Measurements from ENCODE around the gene SPON2. TPM values are rescaled to one million over a fixed set of nuclear protein-coding genes. Genes with fewer than 3 reads are reported as not detected.

SPON2 gene
- total RNA-seq, 1 experiment from 2014 or later, result 8.9 TPM

DNA sequence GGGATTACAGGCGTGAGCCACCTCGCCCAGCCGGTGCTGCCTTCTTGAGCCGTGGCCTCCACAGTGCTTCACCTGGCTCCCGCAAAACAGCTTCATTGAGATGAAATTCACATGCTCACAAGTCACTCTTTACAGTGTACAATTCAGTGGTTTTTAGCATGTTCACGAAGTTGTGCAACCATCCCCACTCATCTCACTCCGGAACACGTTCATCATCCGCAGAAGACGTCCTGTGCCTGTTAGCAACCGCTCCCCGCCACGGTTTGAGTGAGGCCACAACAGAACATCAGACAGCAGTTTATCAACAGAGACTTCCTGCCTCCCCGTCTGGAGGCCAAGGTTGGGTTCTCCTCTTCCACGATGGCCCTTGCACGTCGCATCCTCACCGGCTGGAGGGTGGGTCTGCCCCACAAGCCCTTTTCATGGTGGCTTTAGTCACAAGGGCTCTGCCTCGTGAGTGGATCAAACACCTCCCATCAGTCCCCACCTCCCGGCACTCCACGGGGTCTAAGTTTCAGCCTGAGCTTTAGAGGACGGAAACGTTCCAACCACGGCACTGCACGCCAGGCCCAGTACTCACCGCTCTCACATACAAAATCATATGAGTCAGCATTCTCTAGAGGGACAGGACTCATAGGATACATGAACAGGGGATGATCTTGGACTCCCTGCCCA is 29.6 kb upstream of the SPON2 start:
- Histone ChIP-seq H3K9ac (ENCODE audit: low read length) (peak overlapping the region; percentile 23; the same call in 1 of the 2 replicates), H2AFZ (ENCODE audit: low read length) (no peak overlapping the region), H4K20me1 (ENCODE audit: insufficient read depth, low read depth, low read length) (peaks cover 10% of the 10 kb centered on the region; the same call in 1 of the 2 replicates), H3K27me3 (ENCODE audit: low read length) (no peaks in the 10 kb centered on the region), H3K4me3 (ENCODE audit: low read length) (no peak overlapping the region), H3K27ac (ENCODE audit: low read length) (peak overlapping the region; percentile 79), H3K9me2 (replicated peaks; ENCODE audit: insufficient read depth, low read length) (no peaks in the 10 kb centered on the region), H3K4me2 (ENCODE audit: low read depth, low read length, poor library complexity, severe bottlenecking) (no peak overlapping the region), H3K36me3 (ENCODE audit: insufficient read depth, low read length) (peaks cover 11% of the 10 kb centered on the region; the same call in 1 of the 2 replicates), H3K9me3 (ENCODE audit: low read length) (no peaks in the 10 kb centered on the region), H3K4me1 (ENCODE audit: low read length) (peaks cover 42% of the 10 kb centered on the region), H3K79me2 (ENCODE audit: low read length) (no peaks in the 10 kb centered on the region)
- no peak for DNase-seq

DNA sequence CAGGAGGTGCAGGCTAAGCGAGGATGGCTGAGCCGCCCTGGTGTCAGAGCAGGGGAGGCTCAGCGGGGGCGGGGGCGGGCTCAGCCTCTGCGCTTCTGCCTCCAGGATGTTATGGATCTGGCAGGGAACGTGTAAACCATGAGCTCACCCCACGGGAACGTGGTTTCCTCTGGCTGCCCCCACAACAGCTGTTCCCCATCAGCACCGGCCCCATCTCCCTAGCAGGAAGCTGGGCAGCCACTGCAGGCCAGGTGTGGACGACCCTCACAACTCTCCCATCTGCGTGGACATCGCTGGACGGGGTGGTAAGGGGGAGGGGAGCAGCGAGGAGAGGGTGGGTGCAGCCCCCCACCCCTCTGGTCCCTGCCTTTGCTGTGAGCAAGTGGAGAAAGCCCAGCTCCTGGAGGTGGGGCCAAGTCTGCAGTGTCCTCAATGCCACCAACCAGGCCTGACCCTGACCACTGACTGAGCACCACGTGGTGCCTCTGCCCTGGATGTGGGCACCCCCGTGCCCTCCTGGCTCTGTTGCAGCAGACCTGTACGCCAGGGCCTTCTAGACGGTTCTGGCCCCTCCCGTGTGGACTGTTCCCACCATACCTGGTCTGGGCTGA is 28.1 kb upstream of the SPON2 start:
- peak overlapping the region; percentile 72 for H3K9ac ChIP-seq (ENCODE audit: low read length)

DNA sequence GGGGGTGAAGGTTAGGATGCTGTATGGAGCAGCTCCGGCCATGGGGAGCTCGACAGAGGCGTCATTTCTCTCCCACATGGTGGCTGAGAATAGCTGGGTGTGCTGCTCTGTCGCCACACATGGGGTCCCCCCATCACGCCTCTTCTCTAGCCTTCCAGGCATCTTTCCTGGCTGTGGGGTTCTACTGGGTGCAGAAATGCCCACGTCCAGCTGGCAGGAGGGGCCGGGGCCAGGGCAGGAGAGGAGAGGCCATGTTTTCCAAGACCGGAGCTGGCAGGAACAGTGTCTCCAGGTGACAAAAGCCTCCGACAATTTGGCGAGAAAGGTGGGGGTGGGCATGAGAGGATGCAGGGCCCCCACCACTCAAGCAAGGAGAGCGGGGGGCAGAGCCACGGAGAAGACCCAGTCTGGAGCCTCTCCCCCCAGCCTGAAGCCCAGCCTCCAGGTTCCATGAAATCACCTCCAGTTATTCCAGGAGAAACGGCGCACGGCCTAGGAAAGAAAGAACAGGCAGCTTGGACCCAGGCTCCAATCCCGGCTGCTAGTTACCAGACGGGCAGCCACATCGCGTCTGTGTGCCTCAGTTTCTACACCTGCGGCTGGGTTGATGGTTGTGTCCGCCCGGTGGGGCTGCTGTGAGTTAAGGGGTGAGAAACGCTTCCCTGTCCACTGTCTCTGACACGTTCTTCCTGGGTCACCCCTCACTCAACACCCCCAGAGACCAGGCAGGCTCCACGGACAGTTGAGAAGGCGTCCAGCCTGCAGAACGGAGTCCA is 27.4 kb upstream of the SPON2 start:
- no peak overlapping the region for H3K27ac ChIP-seq (ENCODE audit: low read length)
- no peaks in the 10 kb centered on the region for H3K27me3 ChIP-seq (ENCODE audit: low read length)
- H3K9ac ChIP-seq (ENCODE audit: low read length), result no peak overlapping the region
- H3K4me3 ChIP-seq (ENCODE audit: low read length), result no peak overlapping the region
- H3K9me2 ChIP-seq (replicated peaks; ENCODE audit: insufficient read depth, low read length), result no peaks in the 10 kb centered on the region
- H3K4me2 ChIP-seq (ENCODE audit: low read depth, low read length, poor library complexity, severe bottlenecking), result no peak overlapping the region
- H2AFZ ChIP-seq (ENCODE audit: low read length), result no peak overlapping the region
- no peaks in the 10 kb centered on the region for H3K9me3 ChIP-seq (ENCODE audit: low read length)
- H3K79me2 ChIP-seq (ENCODE audit: low read length), result no peaks in the 10 kb centered on the region
- H3K36me3 ChIP-seq (ENCODE audit: insufficient read depth, low read length), result peaks cover 9% of the 10 kb centered on the region; the same call in 1 of the 2 replicates
- peaks cover 42% of the 10 kb centered on the region for H3K4me1 ChIP-seq (ENCODE audit: low read length)
- peaks cover 10% of the 10 kb centered on the region; the same call in 1 of the 2 replicates for H4K20me1 ChIP-seq (ENCODE audit: insufficient read depth, low read depth, low read length)
- DNase-seq, result no peak

More for the DNA sequence above, 28.1 kb upstream of the SPON2 start:
- H3K79me2 ChIP-seq (ENCODE audit: low read length), result no peaks in the 10 kb centered on the region
- peaks cover 10% of the 10 kb centered on the region; the same call in 1 of the 2 replicates for H4K20me1 ChIP-seq (ENCODE audit: insufficient read depth, low read depth, low read length)
- no peaks in the 10 kb centered on the region for H3K27me3 ChIP-seq (ENCODE audit: low read length)
- peak overlapping the region; percentile 14; the same call in 1 of the 2 replicates for H2AFZ ChIP-seq (ENCODE audit: low read length)
- peaks cover 11% of the 10 kb centered on the region; the same call in 1 of the 2 replicates for H3K36me3 ChIP-seq (ENCODE audit: insufficient read depth, low read length)
- no peak for DNase-seq
- no peaks in the 10 kb centered on the region for H3K9me2 ChIP-seq (replicated peaks; ENCODE audit: insufficient read depth, low read length)
- peaks cover 42% of the 10 kb centered on the region for H3K4me1 ChIP-seq (ENCODE audit: low read length)
- no peaks in the 10 kb centered on the region for H3K9me3 ChIP-seq (ENCODE audit: low read length)
- peak overlapping the region; percentile 63 for H3K4me3 ChIP-seq (ENCODE audit: low read length)
- H3K27ac ChIP-seq (ENCODE audit: low read length), result peak overlapping the region; percentile 79
- H3K4me2 ChIP-seq (ENCODE audit: low read depth, low read length, poor library complexity, severe bottlenecking), result peak overlapping the region; percentile 69

DNA sequence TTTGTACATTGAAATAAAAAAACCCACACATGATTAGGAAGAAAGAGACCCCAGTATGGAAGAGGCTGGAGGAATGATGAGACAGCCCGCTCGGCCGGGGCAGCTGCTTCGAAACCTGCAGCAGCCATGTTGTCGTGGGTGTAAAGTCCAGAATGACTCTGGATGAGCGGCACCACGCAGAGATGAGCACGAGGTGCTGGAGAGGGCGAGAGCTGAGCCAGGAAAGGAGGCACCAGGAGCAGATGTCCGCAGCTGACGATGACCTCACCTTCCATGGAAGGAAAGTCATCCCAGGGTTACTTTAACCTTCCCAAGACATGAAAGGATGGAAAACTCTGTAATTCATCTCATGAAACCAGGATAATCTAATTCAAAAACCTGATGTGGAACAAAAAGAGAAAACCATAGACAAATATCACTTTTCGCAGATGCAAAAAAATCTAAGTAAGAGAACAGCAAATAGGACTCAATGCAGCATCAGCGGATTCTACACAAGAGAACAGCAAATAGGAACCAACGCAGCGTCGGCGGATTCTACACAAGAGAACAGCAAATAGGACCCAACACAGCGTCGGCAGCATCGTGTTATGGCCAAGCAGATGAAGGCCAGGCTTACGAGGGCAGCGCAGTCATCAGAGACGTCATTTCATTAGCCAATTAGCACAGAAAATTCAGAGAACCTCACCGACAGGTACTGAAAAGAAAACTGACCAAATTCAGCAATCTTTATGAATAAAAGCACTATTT is 25.9 kb upstream of the SPON2 start:
- DNase-seq, result no peak
- Histone ChIP-seq H3K27me3 (ENCODE audit: low read length) (no peaks in the 10 kb centered on the region), H3K4me2 (ENCODE audit: low read depth, low read length, poor library complexity, severe bottlenecking) (no peak overlapping the region), H2AFZ (ENCODE audit: low read length) (no peak overlapping the region), H3K9me2 (replicated peaks; ENCODE audit: insufficient read depth, low read length) (no peaks in the 10 kb centered on the region), H3K4me1 (ENCODE audit: low read length) (peaks cover 28% of the 10 kb centered on the region), H3K9ac (ENCODE audit: low read length) (no peak overlapping the region), H3K36me3 (ENCODE audit: insufficient read depth, low read length) (no peaks in the 10 kb centered on the region), H3K79me2 (ENCODE audit: low read length) (no peaks in the 10 kb centered on the region), H3K4me3 (ENCODE audit: low read length) (no peak overlapping the region), H3K27ac (ENCODE audit: low read length) (no peak overlapping the region), H3K9me3 (ENCODE audit: low read length) (no peaks in the 10 kb centered on the region), H4K20me1 (ENCODE audit: insufficient read depth, low read depth, low read length) (peaks cover 8% of the 10 kb centered on the region; the same call in 1 of the 2 replicates)

DNA sequence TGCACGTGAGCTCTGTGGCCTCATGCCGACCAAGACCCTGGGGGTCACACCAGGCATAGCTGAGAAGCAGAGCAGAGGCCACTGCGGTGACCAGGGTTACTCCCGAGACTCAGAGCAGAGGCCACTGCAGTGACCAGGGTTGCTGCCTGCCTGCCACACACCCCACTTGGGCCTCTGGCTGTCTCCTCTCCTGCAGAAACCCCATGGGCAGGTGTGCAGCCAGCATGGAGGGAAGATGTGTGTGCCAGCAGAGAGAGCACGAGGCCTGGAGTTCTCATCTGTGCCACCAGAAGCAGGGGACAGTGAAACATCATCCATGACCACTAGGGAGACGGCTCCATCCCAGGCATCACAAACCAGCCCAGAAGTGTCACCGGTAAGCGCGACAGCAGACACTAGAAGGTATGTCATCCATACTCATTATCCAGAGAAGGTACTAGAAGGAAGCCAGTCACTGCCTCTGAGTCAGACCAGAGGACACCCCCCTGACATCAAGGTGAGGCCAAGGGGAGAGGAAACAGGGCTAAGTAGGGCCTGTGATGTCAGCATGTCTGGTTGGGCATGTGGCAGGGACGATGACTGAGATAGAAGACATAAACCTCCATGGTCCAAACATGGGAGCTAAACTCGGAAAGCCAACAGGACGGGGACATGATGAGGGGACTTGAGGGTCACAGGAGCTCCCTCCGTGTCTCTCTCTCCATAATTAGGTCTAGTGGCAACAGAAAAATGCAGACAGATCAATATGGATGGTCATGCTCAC is 24.2 kb upstream of the SPON2 start:
- DNase-seq, result no peak
- H3K4me1 ChIP-seq (ENCODE audit: low read length), result peaks cover 12% of the 10 kb centered on the region
- no peaks in the 10 kb centered on the region for H3K9me2 ChIP-seq (replicated peaks; ENCODE audit: insufficient read depth, low read length)
- H4K20me1 ChIP-seq (ENCODE audit: insufficient read depth, low read depth, low read length), result no peaks in the 10 kb centered on the region
- H3K4me3 ChIP-seq (ENCODE audit: low read length), result no peak overlapping the region
- no peaks in the 10 kb centered on the region for H3K27me3 ChIP-seq (ENCODE audit: low read length)
- no peak overlapping the region for H3K4me2 ChIP-seq (ENCODE audit: low read depth, low read length, poor library complexity, severe bottlenecking)
- no peaks in the 10 kb centered on the region; the same call in 1 of the 2 replicates for H3K9me3 ChIP-seq (ENCODE audit: low read length)
- H3K36me3 ChIP-seq (ENCODE audit: insufficient read depth, low read length), result no peaks in the 10 kb centered on the region
- no peak overlapping the region for H3K27ac ChIP-seq (ENCODE audit: low read length)
- H3K79me2 ChIP-seq (ENCODE audit: low read length), result no peaks in the 10 kb centered on the region
- no peak overlapping the region for H2AFZ ChIP-seq (ENCODE audit: low read length)
- H3K9ac ChIP-seq (ENCODE audit: low read length), result no peak overlapping the region

DNA sequence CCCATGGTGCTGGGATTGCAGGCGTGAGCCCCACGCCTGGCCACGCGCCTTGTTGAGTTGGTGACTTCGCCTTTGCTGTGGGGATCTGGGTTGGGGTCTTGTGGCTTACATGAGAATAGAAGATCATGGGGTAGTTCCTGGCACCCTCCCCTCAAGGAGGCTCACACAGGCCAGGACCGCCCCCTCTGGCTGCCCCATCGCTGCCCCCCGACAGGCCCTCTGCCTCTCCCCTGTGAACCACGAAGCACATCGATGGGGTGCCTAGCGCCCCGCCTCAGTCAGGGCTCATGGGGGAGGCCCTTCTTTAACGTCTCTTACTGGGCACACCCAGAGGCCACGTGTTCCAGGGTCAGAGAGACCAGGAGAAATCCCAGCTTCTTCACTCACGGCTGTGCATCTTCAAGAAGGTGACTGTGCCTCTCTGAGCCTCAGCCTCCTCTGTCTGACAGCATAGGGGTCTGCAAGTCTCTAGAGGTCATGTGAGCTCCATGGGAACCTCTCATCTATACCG is 23.6 kb upstream of the SPON2 start:
- Histone ChIP-seq H3K27me3 (ENCODE audit: low read length) (no peaks in the 10 kb centered on the region), H3K4me3 (ENCODE audit: low read length) (no peak overlapping the region), H3K4me1 (ENCODE audit: low read length) (peaks cover 8% of the 10 kb centered on the region), H3K9me2 (replicated peaks; ENCODE audit: insufficient read depth, low read length) (no peaks in the 10 kb centered on the region), H3K9ac (ENCODE audit: low read length) (no peak overlapping the region), H3K36me3 (ENCODE audit: insufficient read depth, low read length) (no peaks in the 10 kb centered on the region), H4K20me1 (ENCODE audit: insufficient read depth, low read depth, low read length) (no peaks in the 10 kb centered on the region), H3K79me2 (ENCODE audit: low read length) (no peaks in the 10 kb centered on the region), H3K27ac (ENCODE audit: low read length) (no peak overlapping the region), H2AFZ (ENCODE audit: low read length) (no peak overlapping the region), H3K4me2 (ENCODE audit: low read depth, low read length, poor library complexity, severe bottlenecking) (no peak overlapping the region), H3K9me3 (ENCODE audit: low read length) (peaks cover 5% of the 10 kb centered on the region; the same call in 1 of the 2 replicates)
- DNase-seq, result no peak

DNA sequence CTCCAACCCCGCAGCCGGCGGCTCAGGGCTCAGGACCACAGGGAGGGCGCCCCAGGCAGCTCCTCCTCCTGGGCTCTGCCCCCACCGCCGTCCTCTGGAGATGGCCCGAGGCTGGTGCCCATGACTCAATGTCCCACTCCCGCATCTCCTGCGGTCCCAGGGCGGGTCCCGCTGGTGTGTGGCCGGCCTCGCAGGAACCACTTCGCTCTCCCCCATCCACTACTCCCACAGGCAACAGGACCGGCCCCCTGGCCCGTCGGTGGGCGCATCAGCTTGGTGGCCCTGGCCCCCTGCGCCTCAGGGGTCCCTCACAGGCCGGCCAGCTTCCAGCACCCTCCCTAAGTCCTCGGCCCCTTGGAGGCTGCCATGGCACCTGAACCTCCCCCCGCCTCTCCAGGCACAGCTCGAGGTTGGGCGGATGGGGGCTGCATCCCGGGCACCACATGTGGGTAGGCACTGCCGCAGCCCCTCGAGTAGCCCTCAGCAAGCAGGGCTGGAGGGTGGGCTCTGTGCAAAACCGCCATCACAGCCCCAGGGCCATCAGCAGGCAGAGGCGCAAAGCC is 22.8 kb upstream of the SPON2 start:
- H3K36me3 ChIP-seq (ENCODE audit: insufficient read depth, low read length), result no peaks in the 10 kb centered on the region
- no peak for DNase-seq

More for the DNA sequence above, 22.8 kb upstream of the SPON2 start:
- Histone ChIP-seq H3K9ac (ENCODE audit: low read length) (no peak overlapping the region), H4K20me1 (ENCODE audit: insufficient read depth, low read depth, low read length) (no peaks in the 10 kb centered on the region), H3K27me3 (ENCODE audit: low read length) (no peaks in the 10 kb centered on the region), H3K27ac (ENCODE audit: low read length) (no peak overlapping the region), H3K4me1 (ENCODE audit: low read length) (peaks cover 10% of the 10 kb centered on the region), H3K9me3 (ENCODE audit: low read length) (peaks cover 5% of the 10 kb centered on the region; the same call in 1 of the 2 replicates), H2AFZ (ENCODE audit: low read length) (no peak overlapping the region), H3K4me3 (ENCODE audit: low read length) (no peak overlapping the region), H3K9me2 (replicated peaks; ENCODE audit: insufficient read depth, low read length) (no peaks in the 10 kb centered on the region), H3K4me2 (ENCODE audit: low read depth, low read length, poor library complexity, severe bottlenecking) (no peak overlapping the region), H3K79me2 (ENCODE audit: low read length) (no peaks in the 10 kb centered on the region)

Measured in Karpas-422 (cell line).